ENCODE measurements around the gene FN3K.

The FN3K gene

DNA sequence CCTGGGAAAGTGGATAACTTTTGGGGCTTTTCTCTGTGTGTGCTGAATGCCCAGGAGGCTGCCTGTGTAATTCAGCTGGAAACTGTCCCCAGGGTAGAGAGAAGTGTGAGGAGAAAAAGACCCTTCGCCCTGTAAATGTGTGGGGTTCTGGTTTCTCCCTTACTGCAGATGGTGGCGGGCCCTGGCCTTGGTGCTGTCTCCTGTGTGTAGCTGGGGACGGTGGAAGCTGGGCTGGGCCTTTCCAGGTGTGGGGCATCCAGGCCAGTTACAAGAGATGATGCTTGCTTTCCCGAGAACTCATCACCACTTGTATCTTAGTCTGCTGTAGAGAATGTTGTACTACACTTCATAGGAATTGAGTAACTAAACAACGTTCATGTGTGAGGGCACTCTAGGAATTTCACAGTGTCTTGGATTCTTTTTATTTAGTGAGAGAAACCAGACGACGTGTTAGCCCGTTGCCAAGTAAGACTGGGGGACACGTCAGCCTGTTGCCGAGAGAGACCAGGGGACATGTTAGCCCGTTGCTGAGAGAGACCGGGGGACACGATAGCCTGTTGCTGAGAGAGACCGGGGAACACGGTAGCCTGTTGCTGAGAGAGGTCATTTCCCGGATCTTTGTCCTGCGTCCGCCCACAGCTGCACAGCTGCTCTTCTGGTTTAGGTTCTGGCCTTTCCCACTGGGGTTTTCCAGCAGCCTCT, 59.5 kb downstream of the FN3K start:
- no peak overlapping the region for H3K4me3 ChIP-seq (ENCODE audit: low read length)
- TF ChIP-seq, protein P1, sequence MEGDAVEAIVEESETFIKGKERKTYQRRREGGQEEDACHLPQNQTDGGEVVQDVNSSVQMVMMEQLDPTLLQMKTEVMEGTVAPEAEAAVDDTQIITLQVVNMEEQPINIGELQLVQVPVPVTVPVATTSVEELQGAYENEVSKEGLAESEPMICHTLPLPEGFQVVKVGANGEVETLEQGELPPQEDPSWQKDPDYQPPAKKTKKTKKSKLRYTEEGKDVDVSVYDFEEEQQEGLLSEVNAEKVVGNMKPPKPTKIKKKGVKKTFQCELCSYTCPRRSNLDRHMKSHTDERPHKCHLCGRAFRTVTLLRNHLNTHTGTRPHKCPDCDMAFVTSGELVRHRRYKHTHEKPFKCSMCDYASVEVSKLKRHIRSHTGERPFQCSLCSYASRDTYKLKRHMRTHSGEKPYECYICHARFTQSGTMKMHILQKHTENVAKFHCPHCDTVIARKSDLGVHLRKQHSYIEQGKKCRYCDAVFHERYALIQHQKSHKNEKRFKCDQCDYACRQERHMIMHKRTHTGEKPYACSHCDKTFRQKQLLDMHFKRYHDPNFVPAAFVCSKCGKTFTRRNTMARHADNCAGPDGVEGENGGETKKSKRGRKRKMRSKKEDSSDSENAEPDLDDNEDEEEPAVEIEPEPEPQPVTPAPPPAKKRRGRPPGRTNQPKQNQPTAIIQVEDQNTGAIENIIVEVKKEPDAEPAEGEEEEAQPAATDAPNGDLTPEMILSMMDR (IDR thresholded peaks at IDR 0.05; ENCODE audit: insufficient read depth, low read depth, low read length, missing control alignments) = no peak
- DNase-seq (ENCODE audit: low read depth) = no peak

DNA sequence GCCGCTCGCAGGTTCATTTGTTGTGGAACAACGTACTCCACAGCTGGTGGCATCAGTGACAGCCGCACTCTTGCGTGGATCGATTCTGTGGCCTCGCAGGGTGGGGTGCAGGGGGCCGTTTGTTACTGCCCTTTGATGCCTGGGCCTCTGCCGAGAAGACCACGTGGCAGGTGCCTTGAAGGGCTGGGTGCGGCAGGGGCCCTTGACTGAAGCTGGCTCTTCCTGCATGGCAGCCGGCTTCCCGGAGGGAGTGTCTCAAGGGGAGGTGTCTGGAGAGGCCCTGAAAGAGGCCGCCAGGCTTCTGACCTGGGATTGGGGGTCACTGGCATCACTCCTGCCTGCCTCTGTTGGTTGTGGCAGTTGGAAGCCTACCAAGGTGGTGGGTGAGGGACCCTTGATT, 60.2 kb downstream of the FN3K start:
- no peak overlapping the region for H3K4me3 ChIP-seq (ENCODE audit: low read length)
- TF ChIP-seq, protein P1 (IDR thresholded peaks at IDR 0.05; ENCODE audit: insufficient read depth, low read depth, low read length, missing control alignments) = no peak
- DNase-seq (ENCODE audit: low read depth) = no peak

DNA sequence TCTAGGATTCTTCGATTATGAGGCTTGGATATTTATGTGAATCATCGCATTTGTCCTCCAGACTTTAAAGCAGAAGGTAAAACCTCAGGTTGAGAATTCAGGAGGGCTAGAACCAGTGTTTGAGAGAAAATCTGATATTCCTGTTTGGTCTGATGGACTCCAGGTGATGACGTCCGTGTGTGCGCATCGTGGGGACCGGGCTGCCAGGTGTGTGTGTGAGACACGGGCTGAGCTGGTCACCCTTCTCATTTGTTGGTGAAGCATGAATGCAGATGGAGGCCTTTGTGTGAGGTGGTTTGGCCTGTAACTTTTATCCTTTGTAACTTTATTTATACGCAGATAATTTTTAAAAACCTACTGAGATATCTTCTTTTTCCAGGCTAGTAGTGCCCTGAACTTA, 61.6 kb downstream of the FN3K start:
- no peak for DNase-seq (ENCODE audit: low read depth)
- TF ChIP-seq, protein P1 (IDR thresholded peaks at IDR 0.05; ENCODE audit: insufficient read depth, low read depth, low read length, missing control alignments) = no peak
- H3K4me3 ChIP-seq (ENCODE audit: low read length) = no peak overlapping the region

DNA sequence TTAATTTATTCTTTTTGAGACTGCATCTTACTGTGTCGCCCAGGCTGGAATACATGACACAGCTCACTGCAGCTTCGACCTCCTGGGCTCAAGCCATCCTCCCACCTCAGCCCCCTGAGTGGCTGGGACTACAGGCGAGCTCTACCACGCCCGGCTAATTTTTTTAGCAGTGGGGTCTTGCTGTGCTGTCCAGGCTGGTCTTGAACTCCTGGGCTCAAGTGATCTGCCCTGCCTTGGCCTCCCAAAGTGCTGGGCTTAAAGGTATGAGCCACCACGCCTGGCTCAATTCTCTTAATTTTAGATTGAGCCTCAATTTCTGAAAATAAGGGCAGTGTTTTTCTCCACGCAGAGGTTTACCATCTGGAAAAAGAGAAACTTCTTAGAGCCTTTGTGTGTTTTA, 63.3 kb downstream of the FN3K start:
- no peak overlapping the region for H3K4me3 ChIP-seq (ENCODE audit: low read length)
- DNase-seq (ENCODE audit: low read depth) = no peak
- TF ChIP-seq, protein P1 (IDR thresholded peaks at IDR 0.05; ENCODE audit: insufficient read depth, low read depth, low read length, missing control alignments) = no peak

DNA sequence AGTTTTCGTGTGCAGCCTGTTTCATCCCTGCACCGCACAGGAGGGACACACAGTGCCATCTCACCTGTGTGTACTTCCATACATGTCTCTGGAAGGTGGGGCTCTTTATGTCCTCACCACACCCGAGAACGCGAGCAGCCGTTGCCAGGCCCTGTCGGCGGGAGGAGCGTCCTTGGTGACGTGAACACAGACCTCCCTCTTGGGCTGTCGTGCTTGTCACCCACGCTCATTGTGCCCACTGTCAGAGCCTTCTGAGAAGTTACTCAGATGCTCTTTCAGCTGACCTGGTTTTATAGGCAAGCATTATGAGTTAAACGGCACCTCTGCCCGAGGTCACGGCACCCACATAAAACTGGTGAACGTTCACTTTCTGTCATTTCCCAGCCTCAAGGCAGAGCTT, 64.2 kb downstream of the FN3K start:
- TF ChIP-seq, protein P1 (IDR thresholded peaks at IDR 0.05; ENCODE audit: insufficient read depth, low read depth, low read length, missing control alignments) = no peak
- no peak for DNase-seq (ENCODE audit: low read depth)
- no peak overlapping the region for H3K4me3 ChIP-seq (ENCODE audit: low read length)

Data from epithelial cell of esophagus (primary cell).